ENCODE data around the gene TLR4. TPM values are rescaled to one million over a fixed set of nuclear protein-coding genes. Genes with fewer than 3 reads are reported as not detected.

Gene TLR4
- total RNA-seq, 1 experiment from 2014 or later, result 0.07 TPM

GRCh38 chr9:117752894-117753293 is 48.7 kb downstream of the TLR4 start:
- Histone ChIP-seq H3K18ac (ENCODE audit: insufficient read length, low read depth, low read length) (no peak overlapping the region), H3K23me2 (ENCODE audit: insufficient read length, low read depth, low read length, poor library complexity, severe bottlenecking) (no peaks in the 10 kb centered on the region), H3K4me1 (ENCODE audit: insufficient read depth, low read length) (no peaks in the 10 kb centered on the region), H3K56ac (ENCODE audit: insufficient read length, low read depth, low read length) (no peak overlapping the region), H3K27ac (ENCODE audit: insufficient read length, low read depth, low read length) (no peak overlapping the region), H3K23ac (ENCODE audit: insufficient read length, low read depth, low read length) (no peak overlapping the region), H3K79me2 (ENCODE audit: insufficient read depth, low read length) (no peaks in the 10 kb centered on the region), H3T11ph (ENCODE audit: low read length) (no peak overlapping the region), H2AFZ (ENCODE audit: low read length) (no peak overlapping the region), H3K4ac (ENCODE audit: low read depth, low read length) (no peak overlapping the region), H4K8ac (replicated peaks; ENCODE audit: insufficient read length, low read depth, low read length) (no peak overlapping the region), H3K9ac (ENCODE audit: extremely low read depth, insufficient read length, low read length) (no peak overlapping the region), H3K4me2 (ENCODE audit: insufficient read depth, insufficient read length, low read length) (no peak overlapping the region), H2BK120ac (ENCODE audit: low read depth, low read length, poor library complexity, severe bottlenecking) (no peak overlapping the region), H3K9me3 (ENCODE audit: control insufficient read depth, low read depth, low read length) (no peaks in the 10 kb centered on the region), H2BK5ac (ENCODE audit: insufficient read length, low read length) (no peak overlapping the region), H3K79me1 (ENCODE audit: insufficient read depth, low read depth, low read length, poor library complexity, severe bottlenecking) (no peaks in the 10 kb centered on the region), H2BK12ac (ENCODE audit: insufficient read length, low read depth, low read length) (no peak overlapping the region), H2BK15ac (ENCODE audit: low read depth, low read length) (no peak overlapping the region), H2BK20ac (ENCODE audit: low read depth, low read length, poor library complexity, severe bottlenecking) (no peak overlapping the region), H2AK5ac (ENCODE audit: insufficient read length, low read length) (no peak overlapping the region), H4K91ac (ENCODE audit: insufficient read length, low read depth, low read length) (no peak overlapping the region), H3K27me3 (ENCODE audit: insufficient read depth, low read length) (no peaks in the 10 kb centered on the region), H4K20me1 (ENCODE audit: control insufficient read depth, insufficient read depth, insufficient read length) (no peaks in the 10 kb centered on the region), H4K5ac (ENCODE audit: insufficient read length, low read depth, low read length) (no peak overlapping the region), H3K14ac (ENCODE audit: insufficient read depth, low read length) (no peak overlapping the region)
- Mint-ChIP-seq H3K4me3 (no peak overlapping the region), H3K36me3 (ENCODE audit: insufficient read depth in 1 of 3, low read depth in 3 of 3) (no peaks in the 10 kb centered on the region; a peak in 1 of 7 replicates), H3K9me3 (no peaks in the 10 kb centered on the region), H3K27ac (no peak overlapping the region), H3K27me3 (ENCODE audit: low read depth) (no peaks in the 10 kb centered on the region; the same call in 1 of the 2 replicates), H3K4me1 (no peaks in the 10 kb centered on the region)
- DNase-seq, result no peak
- no CpG with 5 or more reads among the region's 2 CpGs for WGBS (ENCODE audit: extremely low coverage, insufficient read length, low lambda C conversion rate)
- no peak for TF ChIP-seq CTCF (conservative IDR thresholded peaks at IDR 0.05)
